ENCODE measurements around the gene RAD51. TPM values are rescaled to one million over a fixed set of nuclear protein-coding genes. Genes with fewer than 3 reads are reported as not detected.

Gene RAD51
- total and polyA plus RNA-seq, 4 donors = 0.95 to 2.2 (median 1.2) TPM

DNA sequence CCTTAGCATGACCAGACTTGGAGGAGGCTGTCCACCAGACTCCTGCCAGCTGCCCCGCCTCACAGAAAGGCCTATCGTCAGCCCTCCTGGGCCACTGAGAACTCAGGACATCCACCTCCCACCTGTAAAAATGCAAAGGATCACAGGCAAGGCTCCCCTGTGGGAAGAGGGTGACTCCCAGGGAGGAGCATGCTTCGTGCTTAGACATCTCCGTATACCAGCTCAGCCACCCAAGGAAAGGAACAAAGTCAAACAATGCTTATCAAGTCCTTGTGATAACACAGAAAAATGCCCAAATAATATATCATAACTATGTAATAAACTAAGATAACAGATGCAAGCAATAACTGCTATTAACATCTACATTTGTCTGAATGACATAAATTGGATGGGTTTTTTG, 55.9 kb downstream of the RAD51 start:
- peaks cover 0 to 9% (median 0%) of the 10 kb centered on the region in 5 donors for H3K4me1 ChIP-seq (ENCODE audit: control insufficient read depth in 5 of 5, insufficient read depth in 5 of 5, low read length in 5 of 5)
- H3K4me3 ChIP-seq = no peak overlapping the region
- H3K9ac ChIP-seq (ENCODE audit: insufficient read depth in 1 of 2, low read length in 2 of 2) = no peak overlapping the region
- H3K9me3 ChIP-seq (ENCODE audit: control insufficient read depth in 4 of 4, insufficient read depth in 3 of 4, low read length in 3 of 4) = no peaks in the 10 kb centered on the region
- 92 to 94% methylated on average over 4 of the region's 4 CpGs for WGBS, 2 donors
- TF ChIP-seq, protein P1, sequence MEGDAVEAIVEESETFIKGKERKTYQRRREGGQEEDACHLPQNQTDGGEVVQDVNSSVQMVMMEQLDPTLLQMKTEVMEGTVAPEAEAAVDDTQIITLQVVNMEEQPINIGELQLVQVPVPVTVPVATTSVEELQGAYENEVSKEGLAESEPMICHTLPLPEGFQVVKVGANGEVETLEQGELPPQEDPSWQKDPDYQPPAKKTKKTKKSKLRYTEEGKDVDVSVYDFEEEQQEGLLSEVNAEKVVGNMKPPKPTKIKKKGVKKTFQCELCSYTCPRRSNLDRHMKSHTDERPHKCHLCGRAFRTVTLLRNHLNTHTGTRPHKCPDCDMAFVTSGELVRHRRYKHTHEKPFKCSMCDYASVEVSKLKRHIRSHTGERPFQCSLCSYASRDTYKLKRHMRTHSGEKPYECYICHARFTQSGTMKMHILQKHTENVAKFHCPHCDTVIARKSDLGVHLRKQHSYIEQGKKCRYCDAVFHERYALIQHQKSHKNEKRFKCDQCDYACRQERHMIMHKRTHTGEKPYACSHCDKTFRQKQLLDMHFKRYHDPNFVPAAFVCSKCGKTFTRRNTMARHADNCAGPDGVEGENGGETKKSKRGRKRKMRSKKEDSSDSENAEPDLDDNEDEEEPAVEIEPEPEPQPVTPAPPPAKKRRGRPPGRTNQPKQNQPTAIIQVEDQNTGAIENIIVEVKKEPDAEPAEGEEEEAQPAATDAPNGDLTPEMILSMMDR (IDR thresholded peaks at IDR 0.05; ENCODE audit: control extremely low read depth, extremely low read depth) = no peak
- DNase-seq = no peak
- H3K36me3 ChIP-seq (ENCODE audit: control insufficient read depth in 4 of 4, insufficient read depth in 4 of 4, low read length in 4 of 4) = peaks cover 11 to 24% (median 23%) of the 10 kb centered on the region in 4 donors
- no peak for ATAC-seq (ENCODE audit: insufficient read depth, low FRiP score)
- no peaks in the 10 kb centered on the region for H3K27me3 ChIP-seq (ENCODE audit: control insufficient read depth in 3 of 3, insufficient read depth in 3 of 3, low read length in 2 of 3)
- H3K27ac ChIP-seq (ENCODE audit: low read depth in 1 of 2, low read length in 1 of 2) = no peak overlapping the region

DNA sequence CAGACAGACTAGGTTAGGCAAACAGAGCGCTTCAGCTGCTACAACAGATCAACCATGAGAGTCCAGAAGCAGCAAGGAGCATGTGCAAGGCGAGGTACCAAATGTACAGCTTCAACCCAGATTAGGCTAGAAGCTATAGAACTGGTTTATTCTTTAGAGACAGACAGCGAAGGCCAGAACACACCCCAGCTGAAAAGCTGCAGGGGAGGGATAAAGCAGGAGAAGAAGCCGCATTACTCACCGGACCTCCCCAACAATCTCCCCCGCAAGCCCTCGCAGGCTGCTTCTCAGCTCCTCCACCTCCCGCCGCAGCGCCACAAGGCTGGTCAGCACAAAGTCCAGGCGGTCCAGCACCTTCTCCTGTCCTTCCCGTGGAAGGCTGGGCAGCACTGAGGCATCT, 56.8 kb downstream of the RAD51 start:
- Histone ChIP-seq H3K9ac (ENCODE audit: insufficient read depth in 1 of 2, low read length in 2 of 2) (no peak overlapping the region), H3K4me1 (ENCODE audit: control insufficient read depth in 5 of 5, insufficient read depth in 5 of 5, low read length in 5 of 5) (peaks cover 0 to 9% (median 0%) of the 10 kb centered on the region in 5 donors), H3K9me3 (ENCODE audit: control insufficient read depth in 4 of 4, insufficient read depth in 3 of 4, low read length in 3 of 4) (no peaks in the 10 kb centered on the region), H3K27ac (ENCODE audit: low read depth in 1 of 2, low read length in 1 of 2) (no peak overlapping the region), H3K36me3 (ENCODE audit: control insufficient read depth in 4 of 4, insufficient read depth in 4 of 4, low read length in 4 of 4) (peaks cover 11 to 23% (median 23%) of the 10 kb centered on the region in 4 donors), H3K27me3 (ENCODE audit: control insufficient read depth in 3 of 3, insufficient read depth in 3 of 3, low read length in 2 of 3) (no peaks in the 10 kb centered on the region), H3K4me3 (no peak overlapping the region)
- DNase-seq = no peak
- no peak for ATAC-seq (ENCODE audit: insufficient read depth, low FRiP score)
- WGBS, 2 donors = 95 to 96% methylated on average over 12 of the region's 12 CpGs
- TF ChIP-seq, protein P1 (IDR thresholded peaks at IDR 0.05; ENCODE audit: control extremely low read depth, extremely low read depth) = no peak

DNA sequence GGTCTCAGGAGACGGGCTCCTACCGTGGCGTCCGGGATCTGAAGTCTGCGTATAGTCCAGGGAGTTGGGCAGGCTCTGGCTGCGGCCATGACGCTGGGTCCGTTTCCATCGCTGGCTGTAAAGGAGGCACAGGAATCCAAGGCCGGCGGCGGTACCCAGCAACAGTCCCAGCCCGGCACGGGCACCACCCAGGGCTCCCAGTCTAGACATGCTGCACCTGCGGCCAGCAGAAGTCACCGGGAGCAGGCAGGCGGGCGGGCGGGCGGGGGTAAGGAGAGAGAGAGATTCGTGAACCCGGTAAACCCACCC, 59.6 kb downstream of the RAD51 start:
- H3K4me1 ChIP-seq (ENCODE audit: control insufficient read depth in 5 of 5, insufficient read depth in 5 of 5, low read length in 5 of 5) = peaks cover 0 to 9% (median 0%) of the 10 kb centered on the region in 5 donors
- peaks cover 7 to 20% (median 14%) of the 10 kb centered on the region in 4 donors for H3K36me3 ChIP-seq (ENCODE audit: control insufficient read depth in 4 of 4, insufficient read depth in 4 of 4, low read length in 4 of 4)
- 0% methylated on average over 22 of the region's 22 CpGs for WGBS, 2 donors
- TF ChIP-seq, protein P1 (IDR thresholded peaks at IDR 0.05; ENCODE audit: control extremely low read depth, extremely low read depth) = no peak
- H3K4me3 ChIP-seq = peak overlapping the region; percentile 96
- no peaks in the 10 kb centered on the region for H3K9me3 ChIP-seq (ENCODE audit: control insufficient read depth in 4 of 4, insufficient read depth in 3 of 4, low read length in 3 of 4)
- ATAC-seq (ENCODE audit: insufficient read depth, low FRiP score) (peak; percentile 8), DNase-seq (no peak)
- H3K27me3 ChIP-seq (ENCODE audit: control insufficient read depth in 3 of 3, insufficient read depth in 3 of 3, low read length in 2 of 3) = no peaks in the 10 kb centered on the region
- peak overlapping the region; percentile 43 to 90 for H3K27ac ChIP-seq (ENCODE audit: low read depth in 1 of 2, low read length in 1 of 2)
- no peak overlapping the region for H3K9ac ChIP-seq (ENCODE audit: insufficient read depth in 1 of 2, low read length in 2 of 2)
